Left ventricle myocardium superior (tissue), 1 donor: ENCODE data around the gene CHRNA4. TPM values are rescaled to one million over a fixed set of nuclear protein-coding genes. Genes with fewer than 3 reads are reported as not detected.

Experiments
- ATAC-seq: fragments of 200-7000 bp; cut with Tn5 transposase; one replicate; pipeline ENCODE4 v1.9.1; 2020; ENCODE audit warnings: mild to moderate bottlenecking, moderate library complexity
- DNase-seq: peaks from one replicate; pipeline ENCODE4 v3.0.0-alpha.2; 2020
- intact Hi-C: fragments of 100-400 bp; cut with micrococcal nuclease; formaldehyde crosslinking; loops from one replicate; pipeline ENCODE4 v1.11.0; 2022
- total RNA-seq: library from RNA; stranded (reverse); fragmentation: NEBNext Ultra II Directional; extraction: Animal tissue kit (Norgen Biotek cat#: 25700); gene quantifications from one replicate; pipeline ENCODE4 v1.2.1, GENCODE V29; 2021
- donor health status: DM: no; HTN: yes; CAD: no; lungs with severe emphysema.

CHRNA4 gene
- total RNA-seq, 1 donor from 2014 or later, result 1.8 TPM

GRCh38 chr20:63317601-63318291 lies 43.4 kb downstream of the CHRNA4 start:
- intact Hi-C loops, result no loop called here
- DNase-seq (peak; percentile 16), ATAC-seq (no peak)

GRCh38 chr20:63317061-63317460 lies 44.1 kb downstream of the CHRNA4 start:
- ATAC-seq, result no peak
- intact Hi-C loops, result no loop called here
- no peak for DNase-seq

- intact Hi-C loops, result no loop called here
- ATAC-seq (no peak), DNase-seq (peak; percentile 17)
Observed at GRCh38 chr20:63316502-63316921, 44.6 kb downstream of the CHRNA4 start.

GRCh38 chr20:63315731-63316491 lies 45.2 kb downstream of the CHRNA4 start:
- ATAC-seq, result peak; percentile 6

GRCh38 chr20:63315240-63315689 lies 45.9 kb downstream of the CHRNA4 start:
- DNase-seq (no peak), ATAC-seq (peak; percentile 11)
- intact Hi-C loops, result no loop called here

More at GRCh38 chr20:63315731-63316491, 45.2 kb downstream of the CHRNA4 start:
- intact Hi-C loops, result no loop called here
- peak; percentile 29 for DNase-seq

- no peak for ATAC-seq
- peak; percentile 18 for DNase-seq
- intact Hi-C loops, result no loop called here
Observed at GRCh38 chr20:63314566-63315239, 46.4 kb downstream of the CHRNA4 start.

- DNase-seq (peak; percentile 61), ATAC-seq (peak; percentile 36)
- intact Hi-C loops, result no loop called here
Observed at GRCh38 chr20:63314015-63314471, 47.1 kb downstream of the CHRNA4 start.

GRCh38 chr20:63313349-63314014 lies 47.7 kb downstream of the CHRNA4 start:
- intact Hi-C loops, result no loop called here
- DNase-seq, result peak; percentile 21
- ATAC-seq, result no peak

- peak; percentile 79 for DNase-seq
- intact Hi-C loops, result no loop called here
- peak; percentile 53 for ATAC-seq
Observed at GRCh38 chr20:63312690-63313348, 48.3 kb downstream of the CHRNA4 start.

GRCh38 chr20:63312273-63312672 lies 48.9 kb downstream of the CHRNA4 start:
- no peak for DNase-seq
- no peak for ATAC-seq
- intact Hi-C loops, result no loop called here

GRCh38 chr20:63311833-63312243 lies 49.3 kb downstream of the CHRNA4 start:
- ATAC-seq, result no peak
- intact Hi-C loops, result no loop called here
- DNase-seq, result no peak

GRCh38 chr20:63311186-63311832 lies 49.8 kb downstream of the CHRNA4 start:
- intact Hi-C loops, result no loop called here
- no peak for ATAC-seq
- DNase-seq, result no peak

- no peak for DNase-seq
- ATAC-seq, result no peak
- intact Hi-C loops, result no loop called here
Observed at GRCh38 chr20:63310265-63310991, 50.7 kb downstream of the CHRNA4 start.

- ATAC-seq (peak; percentile 69), DNase-seq (peak; percentile 64)
- intact Hi-C loops, result loop anchor here (5.0 kb wide), 1 partner anchor 73 kb away; no protein-coding TSS in a partner anchor
Observed at GRCh38 chr20:63309261-63310071, 51.7 kb downstream of the CHRNA4 start.

GRCh38 chr20:63308218-63308911 lies 52.8 kb downstream of the CHRNA4 start:
- intact Hi-C loops, result loop anchor here (5.0 kb wide), 1 partner anchor 74 kb away; no protein-coding TSS in a partner anchor
- DNase-seq (no peak), ATAC-seq (no peak)
